Myocyte (in vitro differentiated cells): Measurements from ENCODE around the gene THG1L. TPM values are rescaled to one million over a fixed set of nuclear protein-coding genes. Genes with fewer than 3 reads are reported as not detected.
A peak's percentile ranks its signal among the peaks of the same experiment; 100 is the strongest.
"Not testable (repeated sequence)": the region's sequence is repeated elsewhere in the genome, so short reads cannot be mapped to it uniquely, and the experiment has no call there.

ENCODE experiments used
- DNase-seq: peaks from one replicate; pipeline ENCODE4 v3.0.0-alpha.2; 2012; ENCODE audit warnings: low read depth
- total RNA-seq: library from RNA; depleted of rRNA; stranded (reverse); fragments of >200 nt; gene quantifications from 2 replicates; pipeline ENCODE4 v1.2.3, GENCODE V29; 2014

The THG1L gene
- total RNA-seq, 1 donor from 2014 or later, result 13.9 TPM

DNA sequence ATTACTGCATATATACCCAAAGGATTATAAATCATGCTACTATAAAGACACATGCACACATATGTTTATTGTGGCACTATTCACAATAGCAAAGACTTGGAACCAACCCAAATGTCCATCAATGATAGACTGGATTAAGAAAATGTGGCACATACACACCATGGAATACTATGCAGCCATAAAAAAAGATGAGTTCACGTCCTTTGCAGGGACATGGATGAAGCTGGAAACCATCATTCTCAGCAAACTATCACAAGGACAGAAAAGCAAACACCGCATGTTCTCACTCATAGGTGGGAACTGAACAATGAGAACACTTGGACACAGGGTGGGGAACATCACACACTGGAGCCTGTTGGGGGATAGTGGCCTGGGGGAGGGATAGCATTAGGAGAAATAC lies 4.6 kb upstream of the THG1L start:
- DNase-seq, result not testable (repeated sequence)

DNA sequence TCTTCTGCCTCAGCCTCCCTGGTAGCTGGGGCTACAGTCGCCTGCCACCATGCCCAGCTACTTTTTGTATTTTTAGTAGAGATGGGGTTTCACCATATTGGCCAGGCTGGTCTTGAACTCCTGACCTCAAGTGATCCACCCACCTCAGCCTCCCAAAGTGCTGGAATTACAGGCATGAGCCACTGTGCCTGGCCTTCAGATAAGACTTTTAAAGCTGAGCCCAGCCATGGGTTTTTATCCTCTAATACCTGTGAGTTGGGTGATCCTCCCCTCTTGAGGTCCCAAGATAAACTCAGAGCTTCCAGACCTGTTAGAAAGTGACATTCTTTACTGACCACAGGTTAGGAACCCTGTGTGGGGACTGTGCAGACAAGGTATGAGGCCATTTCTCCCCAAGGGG lies 3.4 kb upstream of the THG1L start:
- not testable (repeated sequence) for DNase-seq

DNA sequence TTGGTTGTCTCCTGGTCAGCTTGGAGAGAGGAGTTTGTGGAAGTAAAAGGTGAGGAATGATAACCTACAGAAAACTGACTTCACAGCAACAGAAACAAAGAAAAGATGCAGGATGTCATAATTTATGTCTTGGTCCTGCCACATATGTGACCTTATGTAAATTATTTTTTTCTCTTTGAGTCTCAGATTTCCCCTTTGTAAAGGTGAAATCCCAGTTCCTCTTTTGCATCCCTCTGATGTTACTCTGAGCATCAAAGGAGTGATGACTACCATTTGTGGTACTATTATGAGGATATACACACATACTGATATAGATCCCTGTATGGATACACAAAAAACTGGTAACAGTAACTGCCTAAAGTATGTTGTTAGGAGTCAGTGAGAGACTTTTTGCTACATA lies 1.4 kb upstream of the THG1L start:
- DNase-seq, result no peak

- DNase-seq, result no peak
Measured at GRCh38 chr5:157730900-157731271, 334 bp upstream of the THG1L start.

DNA sequence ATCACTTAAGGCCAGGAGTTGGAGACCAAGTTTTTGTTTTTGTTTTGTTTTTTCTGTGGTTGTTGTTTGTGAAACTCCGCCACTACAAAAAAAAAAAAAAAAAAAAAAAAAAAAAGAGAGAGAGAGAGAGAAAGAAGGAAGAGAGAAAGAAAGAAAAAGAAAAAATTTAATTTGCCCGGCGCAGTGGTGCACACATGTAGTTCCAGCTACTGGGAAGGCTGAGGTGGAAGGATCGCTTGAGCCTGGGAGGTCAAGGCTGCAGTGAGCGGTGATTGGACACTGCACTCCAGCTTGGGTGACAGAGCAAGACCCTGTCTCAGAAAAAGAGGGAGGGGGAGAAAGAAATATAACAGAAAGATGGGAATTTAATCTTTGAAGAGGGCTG lies 902 bp downstream of the THG1L start:
- DNase-seq, result no peak

DNA sequence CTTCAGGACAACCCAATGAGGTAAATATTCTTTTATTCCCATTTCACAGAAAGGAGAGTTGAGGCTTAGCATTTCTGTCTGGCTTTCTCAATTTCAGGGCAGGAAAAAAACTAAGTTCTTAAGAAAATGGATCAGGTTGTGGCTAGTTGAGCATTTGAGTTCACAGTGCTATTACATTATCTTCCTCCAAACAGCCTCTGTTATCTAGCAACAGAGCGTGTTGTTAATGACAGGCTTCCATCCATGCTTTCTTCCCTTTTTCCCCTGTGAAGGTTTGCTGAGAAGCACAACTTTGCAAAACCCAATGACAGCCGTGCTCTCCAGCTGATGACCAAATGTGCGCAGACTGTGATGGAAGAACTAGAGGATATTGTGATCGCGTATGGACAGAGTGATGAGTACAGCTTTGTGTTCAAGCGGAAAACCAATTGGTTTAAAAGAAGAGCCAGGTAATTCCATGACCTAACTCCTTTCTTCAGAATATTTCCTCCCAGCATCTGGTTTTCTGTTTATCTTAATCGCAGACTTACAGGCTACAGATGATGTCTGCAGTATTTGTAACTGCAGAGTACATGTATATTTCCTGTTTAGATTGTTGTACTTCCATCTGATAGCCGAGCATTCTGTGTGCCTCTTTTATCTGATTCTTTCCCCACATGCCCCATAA lies 1.5 kb downstream of the THG1L start:
- DNase-seq, result no peak

DNA sequence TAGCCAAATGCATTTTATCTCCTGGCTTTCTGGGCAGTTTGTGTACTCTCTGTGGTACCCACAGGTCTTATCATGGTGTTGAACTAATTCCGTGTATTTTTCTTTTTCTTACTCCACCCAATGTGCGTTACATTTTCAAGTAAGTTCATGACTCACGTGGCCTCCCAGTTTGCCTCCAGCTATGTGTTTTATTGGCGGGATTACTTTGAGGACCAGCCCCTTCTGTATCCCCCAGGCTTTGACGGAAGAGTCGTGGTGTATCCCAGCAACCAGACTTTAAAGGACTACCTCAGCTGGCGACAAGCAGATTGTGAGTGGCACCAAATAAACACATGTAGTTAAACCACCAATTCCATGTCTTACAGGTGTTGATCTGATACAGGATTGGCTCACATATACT lies 3.2 kb downstream of the THG1L start:
- no peak for DNase-seq

- no peak for DNase-seq
Measured at GRCh38 chr5:157735991-157736390, 4.8 kb downstream of the THG1L start.

- DNase-seq, result no peak
Measured at GRCh38 chr5:157739388-157740228, 8.4 kb downstream of the THG1L start.

DNA sequence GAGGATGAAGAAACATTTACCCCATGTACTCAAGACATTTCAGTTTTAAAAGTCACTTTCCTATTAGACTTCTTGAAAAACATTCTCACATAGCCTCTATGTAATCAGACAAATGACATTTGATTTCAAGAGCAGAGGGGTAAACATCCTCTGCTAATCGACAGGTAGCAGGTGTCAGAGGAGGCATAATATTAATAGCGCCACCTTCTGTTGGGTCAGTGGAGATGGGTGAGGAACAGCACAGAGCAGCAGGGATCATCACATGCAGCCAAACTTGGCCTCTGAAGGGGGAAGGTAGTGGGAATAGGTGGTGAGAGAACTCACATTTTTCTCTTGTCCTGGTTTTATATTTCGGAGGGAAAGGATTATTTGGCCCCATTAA lies 9.0 kb downstream of the THG1L start:
- no peak for DNase-seq

GRCh38 chr5:157741131-157741530 lies 9.9 kb downstream of the THG1L start:
- DNase-seq, result no peak

GRCh38 chr5:157743163-157744050 lies 12.2 kb downstream of the THG1L start, which contains the start of gene LSM11:
LSM11 (plus strand) TSS chr5:157743712; CDS start chr5:157743751, 39 bp downstream.
- peak; percentile 83 for DNase-seq

GRCh38 chr5:157744051-157745011 lies 13.1 kb downstream of the THG1L start:
- no peak for DNase-seq

DNA sequence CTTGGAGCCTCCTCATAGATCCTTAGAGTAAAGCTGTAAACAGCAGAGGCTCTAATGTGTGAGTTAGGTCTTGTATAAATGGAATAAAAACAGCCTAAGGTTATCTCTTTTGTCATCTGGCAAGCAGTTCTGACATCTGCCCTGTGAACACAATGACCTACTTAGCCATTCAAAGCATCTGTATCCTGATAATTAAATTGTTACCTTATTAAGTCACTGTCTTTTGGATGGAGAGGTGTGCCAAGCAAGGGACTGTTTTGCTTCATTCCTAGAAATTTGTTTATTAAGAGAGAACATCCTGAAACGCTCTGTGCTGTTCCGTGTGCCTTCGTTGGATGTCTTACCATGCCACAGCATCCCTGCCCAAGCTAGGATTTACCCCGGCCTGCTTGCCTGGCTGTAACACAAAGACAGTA lies 13.8 kb downstream of the THG1L start:
- no peak for DNase-seq

DNA sequence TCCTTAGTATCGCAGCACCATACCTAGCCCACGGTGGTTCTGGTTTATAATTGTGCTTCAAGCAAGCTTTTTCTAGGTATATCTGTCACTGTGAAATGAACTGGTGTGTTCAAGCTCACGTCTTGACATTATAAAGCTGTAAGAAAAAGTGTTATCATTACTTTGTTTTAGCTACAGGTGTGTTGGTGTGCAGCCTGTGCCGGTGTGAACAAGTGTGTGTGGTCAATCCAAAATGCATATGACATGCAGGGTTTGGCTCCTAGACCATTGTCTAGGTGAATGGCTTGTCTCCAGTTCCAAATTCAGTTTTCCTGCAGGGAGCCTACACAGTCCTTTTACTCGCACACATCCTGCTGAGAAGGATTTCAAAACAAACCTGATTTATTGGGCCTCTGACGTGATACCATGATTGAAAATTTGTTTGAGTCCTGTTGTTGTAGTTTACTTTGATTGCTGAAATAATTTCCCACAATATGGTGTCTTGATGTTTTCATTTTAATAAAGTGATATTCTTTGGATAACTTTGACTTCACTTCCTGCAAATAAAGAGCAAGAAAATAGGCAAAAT lies 16.0 kb downstream of the THG1L start:
- DNase-seq, result no peak

DNA sequence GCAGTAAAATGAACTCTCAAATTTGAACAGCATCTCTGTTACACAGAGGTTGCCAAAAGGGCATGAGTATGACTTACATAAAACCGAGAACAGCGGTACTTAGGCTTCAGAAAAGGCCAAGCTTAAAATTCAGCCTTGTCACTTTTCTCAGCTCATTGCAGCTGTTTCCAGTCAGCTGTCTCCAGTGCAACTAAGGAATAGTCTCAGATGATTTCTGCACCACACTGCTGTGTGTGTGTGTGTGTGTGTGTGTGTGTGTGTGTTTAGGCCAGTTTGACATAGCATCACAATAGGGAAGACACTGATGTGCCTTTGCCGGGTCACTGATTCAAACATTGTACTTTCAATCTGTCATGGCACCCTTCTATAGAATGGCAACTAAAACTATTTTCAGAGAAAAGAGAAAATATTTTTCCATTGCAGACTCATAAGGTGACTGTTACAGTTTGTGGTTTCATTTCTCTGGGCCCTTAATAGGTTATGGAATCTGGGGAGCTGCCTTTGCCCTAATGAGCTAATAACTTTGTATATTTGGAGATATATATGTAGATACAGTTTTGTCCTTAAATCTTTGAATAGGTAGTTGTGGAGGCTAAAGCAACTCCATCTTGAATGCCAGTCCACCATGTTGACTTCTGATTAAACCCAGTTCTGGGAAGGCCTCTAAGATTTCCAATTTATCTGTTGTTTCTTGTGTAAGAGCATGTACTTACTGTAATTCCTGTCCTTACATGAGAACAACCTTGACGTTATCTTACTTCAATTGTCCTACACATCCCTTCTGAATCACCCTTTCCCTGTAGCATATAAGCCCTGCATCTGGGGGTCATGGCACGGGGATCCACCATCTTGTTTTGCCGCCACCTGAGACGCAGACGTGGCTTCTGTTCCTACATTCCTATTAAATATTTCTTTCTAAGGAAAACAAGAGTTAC lies 16.8 kb downstream of the THG1L start:
- peak; percentile 93 for DNase-seq

GRCh38 chr5:157748760-157749461 lies 17.7 kb downstream of the THG1L start:
- peak; percentile 71 for DNase-seq

GRCh38 chr5:157749462-157749799 lies 18.2 kb downstream of the THG1L start:
- no peak for DNase-seq

DNA sequence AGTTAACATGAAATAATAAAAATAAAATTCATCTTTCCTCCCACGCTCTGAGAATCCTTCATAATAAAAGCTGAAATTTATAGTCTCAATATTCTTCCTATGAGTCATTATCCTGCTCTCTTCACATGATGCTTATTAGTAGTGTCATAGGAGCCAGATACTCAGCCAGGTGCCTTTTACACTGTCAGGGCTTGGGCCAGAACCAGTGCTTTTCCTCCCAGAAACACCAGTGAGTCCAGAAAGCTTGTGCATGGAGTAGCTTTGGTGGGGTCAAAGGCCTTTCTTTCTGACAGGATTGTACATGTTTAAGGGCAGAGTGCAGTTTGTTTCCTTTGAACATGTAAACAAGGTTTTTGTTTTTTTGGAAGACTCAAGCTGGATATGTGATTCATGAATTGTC lies 19.1 kb downstream of the THG1L start:
- no peak for DNase-seq
